Osteoblast (primary cell): ENCODE measurements around the gene TFAP2A. TPM values are rescaled to one million over a fixed set of nuclear protein-coding genes. Genes with fewer than 3 reads are reported as not detected.

Source experiments
- DNase-seq: peaks from one replicate; pipeline ENCODE4 v3.0.0; 2011; ENCODE audit warnings: low spot score, mixed read lengths; ENCODE audit not compliant: insufficient read length; ENCODE audit errors: missing footprints
- H2AFZ ChIP-seq: 2 replicates; pipeline ENCODE4 v1.6.0; 2011; ENCODE audit warnings: mild to moderate bottlenecking, low read length
- H3K27ac ChIP-seq: 2 replicates; pipeline ENCODE4 v1.5.1; 2011; ENCODE audit warnings: mild to moderate bottlenecking, low read depth, low read length, moderate library complexity
- H3K27me3 ChIP-seq: 2 replicates; pipeline ENCODE4 v1.6.0; 2012; ENCODE audit warnings: mild to moderate bottlenecking, control low read depth, inconsistent platforms, low read length, moderate library complexity; ENCODE audit not compliant: insufficient read depth
- H3K36me3 ChIP-seq: 2 replicates; pipeline ENCODE4 v1.5.1; 2011; ENCODE audit warnings: mild to moderate bottlenecking, low read length, control low read depth, moderate library complexity; ENCODE audit not compliant: insufficient read depth
- H3K4me1 ChIP-seq: 2 replicates; pipeline ENCODE4 v1.5.1; 2011; ENCODE audit warnings: mild to moderate bottlenecking, low read length, control low read depth, moderate library complexity; ENCODE audit not compliant: insufficient read depth
- H3K4me2 ChIP-seq: 2 replicates; pipeline ENCODE4 v1.6.0; 2011; ENCODE audit warnings: mild to moderate bottlenecking, low read length; ENCODE audit not compliant: insufficient read depth
- H3K4me3 ChIP-seq: fragments of 200-600 bp; sonication (generic); 3 replicates; pipeline ENCODE4 v1.5.1; 2012; ENCODE audit warnings: mild to moderate bottlenecking, low read length, inconsistent platforms; ENCODE audit not compliant: insufficient read depth
- H3K79me2 ChIP-seq: 2 replicates; pipeline ENCODE4 v1.6.0; 2012; ENCODE audit warnings: mild to moderate bottlenecking, low read length, control low read depth, inconsistent platforms; ENCODE audit not compliant: insufficient read depth
- H3K9me3 ChIP-seq: 2 replicates; pipeline ENCODE4 v1.5.1; 2011; ENCODE audit warnings: low read depth, low read length, control low read depth
- H4K20me1 ChIP-seq: 2 replicates; pipeline ENCODE4 v1.6.0; 2012; ENCODE audit warnings: mild to moderate bottlenecking, low read length, control low read depth; ENCODE audit not compliant: insufficient read depth
- CTCF ChIP-seq: IDR thresholded peaks from 2 replicates; pipeline ENCODE4 v1.5.1; 2011; ENCODE audit warnings: mild to moderate bottlenecking, low read depth, low read length, moderate library complexity; ENCODE audit errors: extremely low read depth
- total RNA-seq: library from RNA; depleted of rRNA; stranded (reverse); fragments of >200 nt; gene quantifications from 2 replicates; pipeline ENCODE4 v1.2.3, GENCODE V29; 2012

TFAP2A gene
- total RNA-seq, 1 donor: 0.36 TPM

- Histone ChIP-seq H3K4me3 (no peak overlapping the region), H3K9me3 (no peaks in the 10 kb centered on the region), H3K27ac (peak overlapping the region; percentile 69), H2AFZ (peak overlapping the region; percentile 81), H3K4me2 (peak overlapping the region; percentile 30), H4K20me1 (no peaks in the 10 kb centered on the region), H3K27me3 (no peaks in the 10 kb centered on the region), H3K36me3 (no peaks in the 10 kb centered on the region), H3K4me1 (peaks cover 19% of the 10 kb centered on the region), H3K79me2 (no peaks in the 10 kb centered on the region)
- DNase-seq: peak; percentile 84
- no peak for TF ChIP-seq CTCF
Observed at GRCh38 chr6:10451828-10452509, 37.1 kb upstream of the TFAP2A start.

- peak overlapping the region; percentile 30 for H3K4me2 ChIP-seq
- H3K9me3 ChIP-seq: no peaks in the 10 kb centered on the region
- peak overlapping the region; percentile 69 for H3K27ac ChIP-seq
- H4K20me1 ChIP-seq: no peaks in the 10 kb centered on the region
- no peak for DNase-seq
- H3K79me2 ChIP-seq: no peaks in the 10 kb centered on the region
- peaks cover 19% of the 10 kb centered on the region for H3K4me1 ChIP-seq
- TF ChIP-seq CTCF: no peak
- no peak overlapping the region for H3K4me3 ChIP-seq
- peak overlapping the region; percentile 81 for H2AFZ ChIP-seq
- H3K27me3 ChIP-seq: no peaks in the 10 kb centered on the region
- no peaks in the 10 kb centered on the region for H3K36me3 ChIP-seq
Observed at GRCh38 chr6:10451394-10451793, 36.5 kb upstream of the TFAP2A start.

GRCh38 chr6:10449751-10450150 lies 34.9 kb upstream of the TFAP2A start:
- Histone ChIP-seq H3K79me2 (no peaks in the 10 kb centered on the region), H3K4me3 (no peak overlapping the region), H4K20me1 (no peaks in the 10 kb centered on the region), H3K27ac (no peak overlapping the region), H2AFZ (no peak overlapping the region), H3K9me3 (no peaks in the 10 kb centered on the region), H3K36me3 (no peaks in the 10 kb centered on the region), H3K27me3 (no peaks in the 10 kb centered on the region), H3K4me2 (no peak overlapping the region), H3K4me1 (peaks cover 19% of the 10 kb centered on the region)
- no peak for DNase-seq
- TF ChIP-seq CTCF: no peak

- no peak for DNase-seq
- no peaks in the 10 kb centered on the region for H3K9me3 ChIP-seq
- H2AFZ ChIP-seq: no peak overlapping the region
- no peaks in the 10 kb centered on the region for H3K27me3 ChIP-seq
- no peaks in the 10 kb centered on the region for H3K79me2 ChIP-seq
- H3K4me3 ChIP-seq: no peak overlapping the region
- peaks cover 19% of the 10 kb centered on the region for H3K4me1 ChIP-seq
- H4K20me1 ChIP-seq: no peaks in the 10 kb centered on the region
- no peaks in the 10 kb centered on the region for H3K36me3 ChIP-seq
- no peak for TF ChIP-seq CTCF
- no peak overlapping the region for H3K27ac ChIP-seq
- H3K4me2 ChIP-seq: no peak overlapping the region
Observed at GRCh38 chr6:10448096-10448495, 33.2 kb upstream of the TFAP2A start.
